Measurements from ENCODE around the gene ERMN. TPM values are rescaled to one million over a fixed set of nuclear protein-coding genes. Genes with fewer than 3 reads are reported as not detected.
"Not testable (repeated sequence)": the region's sequence is repeated elsewhere in the genome, so short reads cannot be mapped to it uniquely, and the experiment has no call there.

ERMN gene
- total RNA-seq, 1 experiment from 2014 or later: not detected

GRCh38 chr2:157292853-157293252, 32.8 kb downstream of the ERMN start:
- no peak for DNase-seq (ENCODE audit: low spot score)

- DNase-seq (ENCODE audit: low spot score): peak; percentile 24
These were observed 34.6 kb downstream of the ERMN start for GRCh38 chr2:157291018-157291417.

GRCh38 chr2:157290525-157290924, 35.1 kb downstream of the ERMN start:
- no peak for DNase-seq (ENCODE audit: low spot score)

GRCh38 chr2:157287160-157287559, 38.5 kb downstream of the ERMN start:
- no peak for DNase-seq (ENCODE audit: low spot score)

GRCh38 chr2:157283468-157283867, 42.2 kb downstream of the ERMN start:
- DNase-seq (ENCODE audit: low spot score): no peak

GRCh38 chr2:157281316-157281715, 44.3 kb downstream of the ERMN start:
- no peak for DNase-seq (ENCODE audit: low spot score)

GRCh38 chr2:157279311-157279710, 46.3 kb downstream of the ERMN start:
- not testable (repeated sequence) for DNase-seq (ENCODE audit: low spot score)

- DNase-seq (ENCODE audit: low spot score): no peak
These were observed 53.9 kb downstream of the ERMN start for GRCh38 chr2:157271590-157272203.

GRCh38 chr2:157269922-157270321, 55.7 kb downstream of the ERMN start:
- no peak for DNase-seq (ENCODE audit: low spot score)

- DNase-seq (ENCODE audit: low spot score): no peak
These were observed 56.6 kb downstream of the ERMN start for GRCh38 chr2:157269060-157269459.

Other genes with a start within 250 kb of the ERMN start
- gene GALNT5, start 68.1 kb downstream of the ERMN start, total RNA-seq (2014; rRNA removed; shearing (Covaris generic)): not detected in 2 replicates
- not detected in 2 replicates for gene CYTIP, start 118.3 kb upstream of the ERMN start, total RNA-seq (2014; rRNA removed; shearing (Covaris generic))